H1 (cell line): ENCODE measurements around the gene TRIM14. TPM values are rescaled to one million over a fixed set of nuclear protein-coding genes. Genes with fewer than 3 reads are reported as not detected.
A peak's percentile ranks its signal among the peaks of the same experiment; 100 is the strongest.

Source experiments
- ASH2L ChIP-seq: fragments of 200-600, 300-600 bp; sonication (generic); IDR thresholded peaks from one replicate; pipeline ENCODE4 v1.7.1; 2017; ENCODE audit warnings: low read length
- BCL11A ChIP-seq, 2 experiments: IDR thresholded peaks; one replicate each; pipeline ENCODE4 v1.6.1; 2011; ENCODE audit warnings: low read depth in 2 of 2, low read length in 2 of 2, mild to moderate bottlenecking in 2 of 2
- EP300 ChIP-seq, 2 experiments: IDR thresholded peaks; 1 replicate in 1 of 2; 2 replicates in 1 of 2; pipeline ENCODE4 v1.6.1; 2011 to 2012; ENCODE audit warnings: low read depth in 2 of 2, low read length in 2 of 2, mild to moderate bottlenecking in 2 of 2, borderline replicate concordance in 1 of 2, inconsistent platforms in 1 of 2, moderate library complexity in 1 of 2
- PHF8 ChIP-seq: fragments of 200-600 bp; sonication (generic); conservative IDR thresholded peaks from 2 replicates; pipeline ENCODE4 v1.7.1; 2012; ENCODE audit warnings: low read depth, mild to moderate bottlenecking, inconsistent platforms, low read length, moderate library complexity
- RAD21 ChIP-seq, 2 experiments: IDR thresholded peaks in 1 of 2; conservative IDR thresholded peaks in 1 of 2; 2 replicates each; pipeline ENCODE4 v1.6.1; 2011; ENCODE audit warnings: low read depth in 2 of 2, low read length in 2 of 2, improper control_type of control experiment in 1 of 2, inconsistent platforms in 1 of 2, mild to moderate bottlenecking in 1 of 2, moderate library complexity in 1 of 2
- polyA plus RNA-seq, 7 experiments: library from polyadenylated mRNA; depleted of rRNA in 3 of 7; stranded (reverse) in 5 of 7; unstranded in 2 of 7; fragments of >200 nt in 5 of 7; fragments of 200-250 nt in 2 of 7; gene quantifications; 1 replicate in 5 of 7; 2 replicates in 1 of 7; 4 replicates in 1 of 7; pipeline versions ENCODE4 v1.2.1 to v1.2.3, GENCODE V29; 2011 to 2013; ENCODE audit warnings: missing spikeins in 2 of 7, mixed read lengths in 2 of 7
- total RNA-seq: library from RNA; stranded (reverse); fragmentation: NEBNext Ultra II Directional; extraction: Animal tissue kit (Norgen Biotek cat#: 25700); gene quantifications from 2 replicates; pipeline ENCODE4 v1.2.1, GENCODE V29; 2021
- TF ChIP-seq, protein P1 (sequence below), 3 experiments: IDR thresholded peaks; 1 replicate in 2 of 3; 2 replicates in 1 of 3; pipeline versions ENCODE4 v1.5.1 to v1.6.1; 2011; ENCODE audit warnings: low read length in 3 of 3, mild to moderate bottlenecking in 3 of 3, inconsistent platforms in 2 of 3, low read depth in 1 of 3, moderate library complexity in 1 of 3; ENCODE audit not compliant: insufficient read depth in 1 of 3; ENCODE audit errors: control extremely low read depth in 1 of 3

The TRIM14 gene
- total and polyA plus RNA-seq, 2 of the 8 experiments (the other 6 are each of a cell fraction or from before 2014, with no cell fraction given): 9.2 to 19.4 TPM

DNA sequence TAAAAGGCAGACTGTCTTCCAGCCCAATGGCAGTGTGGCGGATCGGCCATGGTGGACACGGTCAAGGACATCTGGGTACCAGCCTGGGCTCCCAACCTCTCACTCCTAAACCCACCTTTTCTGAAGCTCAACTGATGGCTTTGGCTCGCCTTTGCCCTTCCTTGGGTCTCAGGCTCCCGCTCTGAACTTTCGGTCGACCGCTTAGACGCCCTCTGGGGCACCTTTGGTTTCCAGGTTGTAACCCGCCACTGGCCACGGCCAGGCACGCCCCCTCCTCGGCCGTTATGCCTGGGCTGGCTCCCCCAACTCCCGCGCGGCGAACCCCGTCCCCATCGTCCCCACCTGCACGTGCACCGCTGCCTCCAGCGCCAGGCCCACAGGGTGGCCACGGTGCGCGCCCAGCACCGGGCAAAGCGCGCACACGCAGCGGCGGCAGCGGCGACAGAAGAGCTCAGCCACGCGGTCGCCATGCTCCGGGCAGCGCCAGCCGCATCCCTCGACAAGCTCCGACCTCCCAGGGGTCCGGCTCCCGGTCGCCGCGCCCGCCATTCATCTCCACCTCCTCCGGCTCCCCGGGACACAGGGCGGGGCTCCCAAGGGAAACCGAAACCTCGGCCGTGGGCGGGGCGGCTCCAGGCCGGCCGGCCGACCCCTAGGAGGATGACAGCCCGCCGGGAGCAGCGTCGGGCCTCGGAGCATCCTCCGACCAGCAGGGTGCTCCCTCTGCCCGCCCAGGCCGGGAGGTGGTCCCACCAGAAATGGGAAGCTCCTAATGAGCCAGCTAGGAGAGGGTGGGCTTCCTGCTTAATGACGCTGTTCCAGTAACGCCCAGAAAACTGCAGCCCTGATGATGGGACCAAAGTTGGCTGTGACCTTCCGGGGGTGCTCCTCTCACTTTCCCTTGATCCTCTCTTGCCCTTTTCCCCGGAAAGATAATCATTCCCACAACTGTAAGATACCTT, at the start of gene TRIM14 (continued):
- TF ChIP-seq, protein P1, sequence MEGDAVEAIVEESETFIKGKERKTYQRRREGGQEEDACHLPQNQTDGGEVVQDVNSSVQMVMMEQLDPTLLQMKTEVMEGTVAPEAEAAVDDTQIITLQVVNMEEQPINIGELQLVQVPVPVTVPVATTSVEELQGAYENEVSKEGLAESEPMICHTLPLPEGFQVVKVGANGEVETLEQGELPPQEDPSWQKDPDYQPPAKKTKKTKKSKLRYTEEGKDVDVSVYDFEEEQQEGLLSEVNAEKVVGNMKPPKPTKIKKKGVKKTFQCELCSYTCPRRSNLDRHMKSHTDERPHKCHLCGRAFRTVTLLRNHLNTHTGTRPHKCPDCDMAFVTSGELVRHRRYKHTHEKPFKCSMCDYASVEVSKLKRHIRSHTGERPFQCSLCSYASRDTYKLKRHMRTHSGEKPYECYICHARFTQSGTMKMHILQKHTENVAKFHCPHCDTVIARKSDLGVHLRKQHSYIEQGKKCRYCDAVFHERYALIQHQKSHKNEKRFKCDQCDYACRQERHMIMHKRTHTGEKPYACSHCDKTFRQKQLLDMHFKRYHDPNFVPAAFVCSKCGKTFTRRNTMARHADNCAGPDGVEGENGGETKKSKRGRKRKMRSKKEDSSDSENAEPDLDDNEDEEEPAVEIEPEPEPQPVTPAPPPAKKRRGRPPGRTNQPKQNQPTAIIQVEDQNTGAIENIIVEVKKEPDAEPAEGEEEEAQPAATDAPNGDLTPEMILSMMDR (IDR thresholded peaks at IDR 0.05; ENCODE audit: control extremely low read depth in 1 of 3, insufficient read depth in 1 of 3, low read depth in 1 of 3, low read length in 3 of 3): peak in 1 of 3 experiments; percentile 15; a peak in 1 of 4 replicates
- TF ChIP-seq ASH2L (peak; percentile 83), BCL11A (IDR thresholded peaks at IDR 0.05; ENCODE audit: low read depth in 2 of 2, low read length in 2 of 2) (no peak), PHF8 (peak; percentile 52; the same call in 1 of the 2 replicates), EP300 (IDR thresholded peaks at IDR 0.05; ENCODE audit: borderline replicate concordance in 1 of 2, low read depth in 2 of 2, low read length in 2 of 2) (no peak), RAD21 (IDR thresholded peaks at IDR 0.05 in 1 of 2, conservative IDR thresholded peaks at IDR 0.05 in 1 of 2; ENCODE audit: low read depth in 2 of 2, low read length in 2 of 2) (peak in 1 of 2 experiments; percentile 32; a peak in 2 of 4 replicates)
